Measurements from ENCODE around the gene SFT2D1. TPM values are rescaled to one million over a fixed set of nuclear protein-coding genes. Genes with fewer than 3 reads are reported as not detected.
A peak's percentile ranks its signal among the peaks of the same experiment; 100 is the strongest.

The SFT2D1 gene
- total and polyA plus RNA-seq, 9 donors = 21.1 to 37.2 (median 35.8) TPM

DNA sequence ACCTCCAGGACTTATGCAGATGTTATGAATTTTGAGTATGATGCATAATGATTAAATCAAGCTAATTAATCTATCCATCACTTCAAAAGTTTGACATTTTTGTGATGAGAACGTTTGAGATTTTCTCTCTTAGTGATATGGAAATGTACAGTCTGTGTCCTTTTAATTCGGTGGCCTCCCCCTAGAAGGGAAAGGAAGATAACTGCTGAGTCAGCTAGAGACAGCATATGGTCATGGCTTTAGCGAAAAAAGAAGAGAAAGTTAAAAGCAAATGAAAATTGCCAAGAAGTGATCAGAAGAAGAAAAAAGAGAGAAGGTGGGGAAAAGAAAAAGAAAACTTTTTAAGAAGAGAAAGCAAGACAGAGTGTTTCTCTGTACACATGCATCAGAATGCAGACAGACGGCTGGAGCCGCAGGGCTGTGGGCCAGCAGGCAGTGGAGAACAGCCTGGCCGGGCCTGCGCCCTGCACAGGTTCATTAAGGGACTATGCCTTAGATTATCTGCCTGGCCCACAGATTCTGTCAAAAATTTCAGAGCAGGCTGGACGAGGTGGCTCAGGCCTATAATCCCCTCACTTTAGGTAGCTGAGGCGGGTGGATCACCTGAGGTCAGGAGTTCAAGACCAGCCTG lies 41.9 kb downstream of the SFT2D1 start:
- DNase-seq = no peak
- Histone ChIP-seq H3K27ac (ENCODE audit: low read length) (no peak overlapping the region), H3K4me1 (ENCODE audit: control insufficient read depth, insufficient read depth, low read length) (no peaks in the 10 kb centered on the region), H3K9me3 (replicated peaks; ENCODE audit: control insufficient read depth, low read depth, low read length) (no peaks in the 10 kb centered on the region), H3K36me3 (ENCODE audit: control insufficient read depth, insufficient read depth, low read length) (no peaks in the 10 kb centered on the region), H3K4me3 (ENCODE audit: low read length) (no peak overlapping the region), H3K27me3 (ENCODE audit: control insufficient read depth, insufficient read depth, low read length) (peaks cover 21% of the 10 kb centered on the region)
- 76% methylated on average over 7 of the region's 9 CpGs for WGBS (ENCODE audit: insufficient coverage)

DNA sequence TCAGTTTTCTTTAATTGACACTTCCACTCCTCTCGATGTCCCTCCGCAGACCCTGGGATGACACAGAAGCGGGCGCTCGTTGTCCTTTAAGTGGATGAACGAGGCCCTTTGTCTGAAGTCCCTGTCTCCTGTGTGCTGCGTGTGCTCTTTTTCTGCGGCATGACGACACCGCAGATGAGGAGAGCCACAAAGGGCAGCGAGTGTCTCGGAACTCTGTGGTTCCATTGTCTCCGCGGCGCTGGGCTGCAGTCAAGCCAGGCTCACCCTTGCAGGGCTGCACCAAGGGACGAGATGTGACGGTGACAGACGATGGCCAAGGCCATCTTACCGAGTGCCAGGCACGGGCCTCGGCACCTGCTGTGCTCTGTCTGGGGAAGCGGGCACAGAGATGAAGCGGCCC lies 44.7 kb downstream of the SFT2D1 start:
- Histone ChIP-seq H3K27me3 (ENCODE audit: control insufficient read depth, insufficient read depth, low read length) (peaks cover 24% of the 10 kb centered on the region), H3K9me3 (replicated peaks; ENCODE audit: control insufficient read depth, low read depth, low read length) (no peaks in the 10 kb centered on the region), H3K27ac (ENCODE audit: low read length) (no peak overlapping the region), H3K4me3 (ENCODE audit: low read length) (no peak overlapping the region), H3K4me1 (ENCODE audit: control insufficient read depth, insufficient read depth, low read length) (no peaks in the 10 kb centered on the region), H3K36me3 (ENCODE audit: control insufficient read depth, insufficient read depth, low read length) (no peaks in the 10 kb centered on the region)
- 94% methylated on average over 23 of the region's 23 CpGs for WGBS (ENCODE audit: insufficient coverage)
- no peak for DNase-seq

GRCh38 chr6:166296035-166296883 lies 46.1 kb downstream of the SFT2D1 start:
- Histone ChIP-seq H3K4me3 (ENCODE audit: low read length) (no peak overlapping the region), H3K27ac (ENCODE audit: low read length) (no peak overlapping the region), H3K9me3 (replicated peaks; ENCODE audit: control insufficient read depth, low read depth, low read length) (no peaks in the 10 kb centered on the region), H3K36me3 (ENCODE audit: control insufficient read depth, insufficient read depth, low read length) (no peaks in the 10 kb centered on the region), H3K4me1 (ENCODE audit: control insufficient read depth, insufficient read depth, low read length) (no peaks in the 10 kb centered on the region), H3K27me3 (ENCODE audit: control insufficient read depth, insufficient read depth, low read length) (peaks cover 23% of the 10 kb centered on the region)
- 82% methylated on average over 7 of the region's 10 CpGs for WGBS (ENCODE audit: insufficient coverage)
- no peak for DNase-seq

GRCh38 chr6:166293731-166294584 lies 48.4 kb downstream of the SFT2D1 start:
- 87% methylated on average over 9 of the region's 12 CpGs for WGBS (ENCODE audit: insufficient coverage)
- H3K27me3 ChIP-seq (ENCODE audit: control insufficient read depth, insufficient read depth, low read length) = peaks cover 23% of the 10 kb centered on the region
- H3K4me1 ChIP-seq (ENCODE audit: control insufficient read depth, insufficient read depth, low read length) = no peaks in the 10 kb centered on the region
- no peaks in the 10 kb centered on the region for H3K9me3 ChIP-seq (replicated peaks; ENCODE audit: control insufficient read depth, low read depth, low read length)
- H3K27ac ChIP-seq (ENCODE audit: low read length) = no peak overlapping the region
- H3K4me3 ChIP-seq (ENCODE audit: low read length) = no peak overlapping the region
- H3K36me3 ChIP-seq (ENCODE audit: control insufficient read depth, insufficient read depth, low read length) = no peaks in the 10 kb centered on the region
- DNase-seq = no peak

- DNase-seq = no peak
Observed at GRCh38 chr6:166289207-166290060, 52.9 kb downstream of the SFT2D1 start.

GRCh38 chr6:166286839-166287271 lies 55.5 kb downstream of the SFT2D1 start:
- H3K4me1 ChIP-seq (ENCODE audit: control insufficient read depth, insufficient read depth, low read length) = no peaks in the 10 kb centered on the region
- no peak overlapping the region for H3K4me3 ChIP-seq (ENCODE audit: low read length)
- peaks cover 29% of the 10 kb centered on the region for H3K27me3 ChIP-seq (ENCODE audit: control insufficient read depth, insufficient read depth, low read length)
- no peaks in the 10 kb centered on the region for H3K36me3 ChIP-seq (ENCODE audit: control insufficient read depth, insufficient read depth, low read length)
- no peaks in the 10 kb centered on the region for H3K9me3 ChIP-seq (replicated peaks; ENCODE audit: control insufficient read depth, low read depth, low read length)
- no CpG with 5 or more reads among the region's 8 CpGs for WGBS (ENCODE audit: insufficient coverage)
- peak; percentile 29 for DNase-seq
- no peak overlapping the region for H3K27ac ChIP-seq (ENCODE audit: low read length)

More at GRCh38 chr6:166289207-166290060, 52.9 kb downstream of the SFT2D1 start:
- no peaks in the 10 kb centered on the region for H3K9me3 ChIP-seq (replicated peaks; ENCODE audit: control insufficient read depth, low read depth, low read length)
- no peak overlapping the region for H3K4me3 ChIP-seq (ENCODE audit: low read length)
- H3K27ac ChIP-seq (ENCODE audit: low read length) = no peak overlapping the region
- 88% methylated on average over 11 of the region's 14 CpGs for WGBS (ENCODE audit: insufficient coverage)
- no peaks in the 10 kb centered on the region for H3K36me3 ChIP-seq (ENCODE audit: control insufficient read depth, insufficient read depth, low read length)
- H3K4me1 ChIP-seq (ENCODE audit: control insufficient read depth, insufficient read depth, low read length) = no peaks in the 10 kb centered on the region
- H3K27me3 ChIP-seq (ENCODE audit: control insufficient read depth, insufficient read depth, low read length) = peaks cover 19% of the 10 kb centered on the region

DNA sequence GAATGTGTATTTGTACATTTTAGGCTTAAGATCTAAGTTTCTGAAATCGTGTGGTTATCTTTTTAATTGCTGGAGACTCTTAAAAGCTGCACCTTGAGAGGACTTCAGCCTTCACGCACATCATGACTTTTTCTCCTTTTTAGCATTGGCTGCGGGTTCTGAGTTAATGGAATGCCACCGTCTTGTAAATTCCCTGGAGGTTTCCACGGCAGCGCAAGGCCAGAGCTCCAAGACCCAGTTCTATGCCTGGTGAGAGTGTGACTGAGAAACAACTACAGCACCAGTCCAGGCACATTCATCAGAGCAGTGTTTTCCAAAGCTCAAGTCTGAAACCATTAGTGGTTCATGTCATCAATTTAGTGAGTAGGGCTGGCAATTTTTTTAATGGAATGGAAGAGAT lies 57.1 kb downstream of the SFT2D1 start:
- WGBS (ENCODE audit: insufficient coverage) = no CpG with 5 or more reads among the region's 6 CpGs
- H3K4me1 ChIP-seq (ENCODE audit: control insufficient read depth, insufficient read depth, low read length) = no peaks in the 10 kb centered on the region
- no peak for DNase-seq
- H3K27ac ChIP-seq (ENCODE audit: low read length) = no peak overlapping the region
- H3K4me3 ChIP-seq (ENCODE audit: low read length) = no peak overlapping the region
- H3K9me3 ChIP-seq (replicated peaks; ENCODE audit: control insufficient read depth, low read depth, low read length) = no peaks in the 10 kb centered on the region
- H3K36me3 ChIP-seq (ENCODE audit: control insufficient read depth, insufficient read depth, low read length) = no peaks in the 10 kb centered on the region
- H3K27me3 ChIP-seq (ENCODE audit: control insufficient read depth, insufficient read depth, low read length) = peaks cover 42% of the 10 kb centered on the region

- Histone ChIP-seq H3K36me3 (ENCODE audit: control insufficient read depth, insufficient read depth, low read length) (no peaks in the 10 kb centered on the region), H3K4me3 (ENCODE audit: low read length) (no peak overlapping the region), H3K27me3 (ENCODE audit: control insufficient read depth, insufficient read depth, low read length) (peaks cover 43% of the 10 kb centered on the region), H3K27ac (ENCODE audit: low read length) (no peak overlapping the region), H3K9me3 (replicated peaks; ENCODE audit: control insufficient read depth, low read depth, low read length) (no peaks in the 10 kb centered on the region), H3K4me1 (ENCODE audit: control insufficient read depth, insufficient read depth, low read length) (no peaks in the 10 kb centered on the region)
- 88% methylated on average over 4 of the region's 6 CpGs for WGBS (ENCODE audit: insufficient coverage)
- DNase-seq = no peak
Observed at GRCh38 chr6:166284640-166285039, 57.7 kb downstream of the SFT2D1 start.

DNA sequence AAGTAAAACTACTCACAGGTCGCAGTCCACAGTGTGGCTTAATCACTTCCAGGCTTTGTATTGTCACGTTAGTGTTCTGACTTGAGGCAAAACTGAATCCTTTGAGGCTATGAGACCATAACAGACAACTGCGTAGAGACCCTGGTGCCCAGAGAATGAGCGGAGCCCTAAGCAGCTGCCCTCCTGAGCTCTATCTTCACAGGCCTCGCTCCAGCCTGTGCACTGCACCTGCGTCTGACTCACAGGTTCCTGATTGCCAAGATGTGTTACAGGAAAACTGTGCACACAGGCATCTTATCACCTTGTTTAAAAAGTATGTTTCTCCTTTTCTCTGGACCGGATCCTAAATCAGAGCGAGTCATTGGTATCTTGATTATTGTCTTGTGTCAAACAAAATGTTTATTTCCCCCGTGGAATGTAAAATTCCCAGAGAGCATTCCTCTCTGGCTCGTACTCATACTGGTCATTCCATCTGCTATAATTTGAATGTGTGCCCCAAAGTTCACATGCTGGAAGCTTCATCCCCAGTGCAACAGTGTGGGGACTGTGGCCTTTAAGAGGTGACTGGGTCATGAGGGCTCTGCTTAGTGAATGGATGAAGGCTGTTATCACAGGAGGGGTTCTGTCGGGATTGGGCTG lies 59.8 kb downstream of the SFT2D1 start:
- DNase-seq = no peak
- peaks cover 41% of the 10 kb centered on the region for H3K27me3 ChIP-seq (ENCODE audit: control insufficient read depth, insufficient read depth, low read length)
- no peaks in the 10 kb centered on the region for H3K9me3 ChIP-seq (replicated peaks; ENCODE audit: control insufficient read depth, low read depth, low read length)
- H3K36me3 ChIP-seq (ENCODE audit: control insufficient read depth, insufficient read depth, low read length) = no peaks in the 10 kb centered on the region
- 63% methylated on average over 6 of the region's 11 CpGs for WGBS (ENCODE audit: insufficient coverage)
- H3K4me3 ChIP-seq (ENCODE audit: low read length) = no peak overlapping the region
- no peaks in the 10 kb centered on the region for H3K4me1 ChIP-seq (ENCODE audit: control insufficient read depth, insufficient read depth, low read length)
- H3K27ac ChIP-seq (ENCODE audit: low read length) = no peak overlapping the region

Data from muscle of leg (tissue), 11 donors.